Fibroblast of the aortic adventitia (primary cell): ENCODE data around the gene SLC39A5. TPM values are rescaled to one million over a fixed set of nuclear protein-coding genes. Genes with fewer than 3 reads are reported as not detected.

Experiments
- DNase-seq: peaks from one replicate; pipeline ENCODE4 v3.0.0-alpha.2; 2010; ENCODE audit warnings: low read depth
- H3K4me3 ChIP-seq: 2 replicates; pipeline ENCODE4 v1.5.1; 2011; ENCODE audit warnings: low read depth, mild to moderate bottlenecking, control low read depth, low read length, moderate library complexity
- total RNA-seq: library from RNA; depleted of rRNA; stranded (reverse); fragments of >200 nt; gene quantifications from 2 replicates; pipeline ENCODE4 v1.2.3, GENCODE V29; 2012; ENCODE audit warnings: low replicate concordance
- TF ChIP-seq, protein P1 (sequence below): IDR thresholded peaks from 2 replicates; pipeline ENCODE4 v1.5.1; 2011; ENCODE audit warnings: mild to moderate bottlenecking, low read length, control low read depth, inconsistent platforms; ENCODE audit not compliant: insufficient read depth

The SLC39A5 gene
- total RNA-seq, 1 donor = 0.18 TPM

DNA sequence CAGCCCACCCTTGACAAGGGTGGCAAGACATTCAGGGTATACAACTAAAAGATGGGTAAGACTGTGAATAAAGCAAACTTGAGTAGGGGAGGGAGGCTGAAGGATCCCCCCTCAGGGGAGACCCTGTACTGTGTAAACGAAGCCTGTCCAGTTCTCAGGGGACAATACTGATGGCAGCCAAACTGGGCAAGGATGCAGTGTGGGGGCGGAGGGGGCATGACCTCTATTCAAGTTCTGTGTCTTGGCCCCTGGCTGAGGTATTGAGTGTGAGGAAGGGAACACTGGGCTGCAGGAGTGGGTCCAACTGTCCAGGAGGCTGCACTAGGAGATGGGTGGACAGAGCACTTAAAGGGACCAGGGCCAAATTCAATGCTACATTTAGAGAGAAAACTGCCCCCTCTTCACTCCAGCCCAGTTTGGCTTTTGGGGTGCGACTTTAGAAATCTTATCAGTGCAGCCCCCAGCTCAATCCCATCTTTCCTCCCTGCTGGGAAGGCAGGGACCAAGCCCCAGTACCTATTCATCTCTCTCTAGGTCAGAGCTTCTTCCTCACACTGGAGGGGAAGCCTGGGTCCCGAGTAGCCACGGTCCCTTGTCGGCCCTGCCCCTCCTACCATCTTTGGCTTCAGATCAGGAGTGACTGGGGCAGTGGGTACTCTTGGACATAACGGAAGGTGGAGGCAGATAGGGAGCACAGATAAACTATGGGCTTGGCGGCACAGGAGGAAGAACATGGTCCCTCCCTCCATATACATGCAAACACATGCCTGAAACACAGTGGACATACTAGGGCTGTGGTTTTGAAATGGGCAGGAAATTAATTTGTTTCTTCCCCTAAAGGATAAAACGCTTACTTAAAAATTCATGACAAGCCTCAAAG lies 11.8 kb downstream of the SLC39A5 start:
- H3K4me3 ChIP-seq = no peak overlapping the region
- DNase-seq = no peak
- TF ChIP-seq, protein P1, sequence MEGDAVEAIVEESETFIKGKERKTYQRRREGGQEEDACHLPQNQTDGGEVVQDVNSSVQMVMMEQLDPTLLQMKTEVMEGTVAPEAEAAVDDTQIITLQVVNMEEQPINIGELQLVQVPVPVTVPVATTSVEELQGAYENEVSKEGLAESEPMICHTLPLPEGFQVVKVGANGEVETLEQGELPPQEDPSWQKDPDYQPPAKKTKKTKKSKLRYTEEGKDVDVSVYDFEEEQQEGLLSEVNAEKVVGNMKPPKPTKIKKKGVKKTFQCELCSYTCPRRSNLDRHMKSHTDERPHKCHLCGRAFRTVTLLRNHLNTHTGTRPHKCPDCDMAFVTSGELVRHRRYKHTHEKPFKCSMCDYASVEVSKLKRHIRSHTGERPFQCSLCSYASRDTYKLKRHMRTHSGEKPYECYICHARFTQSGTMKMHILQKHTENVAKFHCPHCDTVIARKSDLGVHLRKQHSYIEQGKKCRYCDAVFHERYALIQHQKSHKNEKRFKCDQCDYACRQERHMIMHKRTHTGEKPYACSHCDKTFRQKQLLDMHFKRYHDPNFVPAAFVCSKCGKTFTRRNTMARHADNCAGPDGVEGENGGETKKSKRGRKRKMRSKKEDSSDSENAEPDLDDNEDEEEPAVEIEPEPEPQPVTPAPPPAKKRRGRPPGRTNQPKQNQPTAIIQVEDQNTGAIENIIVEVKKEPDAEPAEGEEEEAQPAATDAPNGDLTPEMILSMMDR = no peak

DNA sequence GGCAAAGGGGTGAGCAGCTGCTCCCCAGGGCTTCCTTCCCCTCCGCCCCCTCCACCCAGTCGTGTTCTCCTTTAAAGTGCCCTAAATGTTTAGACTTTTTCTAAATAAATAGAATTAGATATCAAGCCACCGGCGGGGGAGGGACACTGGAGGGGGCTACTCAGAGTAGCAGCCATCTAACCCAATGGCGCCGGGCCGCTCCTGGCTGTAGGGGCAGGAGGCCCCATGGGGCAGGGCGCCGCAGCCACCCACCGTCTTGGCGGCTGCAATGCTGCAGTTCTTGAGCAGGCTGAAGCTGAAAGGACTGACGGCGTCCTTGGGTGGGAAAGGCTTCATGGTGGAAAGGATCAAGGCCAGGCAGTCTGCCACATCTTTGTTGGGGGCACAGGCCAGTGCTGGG lies 13.1 kb downstream of the SLC39A5 start:
- no peak for DNase-seq
- no peak overlapping the region for H3K4me3 ChIP-seq
- TF ChIP-seq, protein P1 = no peak

DNA sequence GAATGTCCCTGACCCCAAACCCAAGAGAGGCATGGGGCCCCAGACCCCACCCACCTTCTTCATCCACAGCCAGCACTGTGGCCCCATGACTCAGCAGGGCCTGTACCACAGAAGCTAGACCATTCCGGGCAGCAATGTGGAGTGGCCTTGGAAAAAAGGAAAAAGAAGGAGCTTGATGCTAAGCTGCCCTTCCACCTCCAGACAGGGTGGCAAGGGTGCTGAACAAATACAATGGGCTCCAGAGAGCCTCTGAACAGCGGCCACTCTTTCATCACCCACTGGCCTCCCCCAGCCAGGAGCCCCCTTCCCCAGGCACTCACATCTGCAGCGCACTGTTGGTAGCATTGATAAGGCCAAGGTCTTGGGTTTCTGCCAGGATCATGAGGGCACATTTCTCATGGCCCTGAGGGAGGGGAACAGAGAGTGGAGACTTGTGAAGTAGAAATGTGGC lies 13.9 kb downstream of the SLC39A5 start:
- DNase-seq = no peak
- no peak overlapping the region for H3K4me3 ChIP-seq
- TF ChIP-seq, protein P1 = no peak

DNA sequence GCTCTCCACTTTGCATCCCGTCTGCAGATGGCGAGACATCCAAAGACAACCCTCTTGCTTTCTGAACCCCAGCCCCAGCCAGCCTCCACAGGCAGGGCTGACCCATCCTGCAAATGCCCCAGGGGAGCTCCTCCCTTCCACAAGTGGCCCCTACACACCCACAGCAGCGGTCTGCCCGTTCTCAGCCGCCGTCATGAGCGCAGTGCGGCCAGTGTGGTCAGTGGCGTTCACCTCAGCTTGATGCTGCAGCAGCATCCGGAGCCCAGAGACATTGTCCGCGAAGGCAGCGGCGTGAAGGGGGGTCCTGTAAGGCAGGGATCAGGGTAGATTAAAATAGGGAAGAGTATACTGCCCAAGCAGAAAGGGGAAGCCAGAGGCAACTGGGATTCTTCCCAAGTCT lies 14.6 kb downstream of the SLC39A5 start:
- no peak overlapping the region for H3K4me3 ChIP-seq
- TF ChIP-seq, protein P1 = no peak
- no peak for DNase-seq

DNA sequence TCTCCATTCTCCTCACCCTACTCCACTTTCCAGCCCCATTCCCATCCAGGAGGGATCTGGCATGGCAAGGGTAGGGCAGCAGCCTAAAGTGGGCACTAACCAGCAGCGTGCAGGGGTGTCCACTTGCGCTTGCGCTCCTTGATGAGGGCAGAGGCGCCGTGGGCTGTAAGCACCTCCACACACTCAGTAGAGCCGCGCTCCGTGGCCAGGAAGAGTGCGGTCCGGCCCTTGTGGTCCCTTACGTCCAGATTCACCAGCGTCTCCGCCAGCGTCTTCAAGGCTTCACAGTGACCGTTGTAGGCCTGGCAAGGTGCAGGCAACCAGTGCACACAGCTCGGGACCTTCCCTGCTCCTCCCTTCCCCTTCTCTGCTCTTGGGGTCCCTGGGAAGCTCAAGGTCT lies 18.1 kb downstream of the SLC39A5 start:
- TF ChIP-seq, protein P1 = no peak
- H3K4me3 ChIP-seq = no peak overlapping the region
- no peak for DNase-seq

DNA sequence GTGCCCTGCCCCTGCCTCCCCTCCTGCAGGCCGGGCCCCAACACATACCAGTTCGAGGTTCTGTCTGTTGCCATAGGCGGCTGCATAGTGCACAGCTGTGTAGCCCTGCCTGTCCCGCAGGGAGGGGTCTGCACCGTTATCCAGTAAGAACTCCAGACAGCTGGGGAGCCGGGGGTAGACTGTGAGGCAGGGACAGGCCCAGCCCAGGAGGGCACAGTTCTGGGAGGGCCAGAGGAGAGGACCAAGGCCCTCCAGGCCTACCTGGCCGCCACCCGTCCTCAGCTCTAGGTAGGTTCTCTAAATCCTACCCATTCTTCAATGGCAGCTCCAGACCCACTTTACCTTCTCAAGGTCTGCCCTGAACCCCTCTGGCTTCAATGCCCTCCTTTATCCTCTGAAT lies 18.9 kb downstream of the SLC39A5 start:
- no peak for DNase-seq
- TF ChIP-seq, protein P1 = no peak
- no peak overlapping the region for H3K4me3 ChIP-seq
